DND-41 (cell line): ENCODE measurements around the gene GABRG3.

ENCODE experiments used
- ATAC-seq: fragments of 200-7000 bp; cut with Tn5 transposase; 3 replicates; pipeline ENCODE4 v1.9.1; 2021; ENCODE audit warnings: low read depth; ENCODE audit not compliant: insufficient read depth
- DNase-seq: peaks from one replicate; pipeline ENCODE4 v3.0.0-alpha.2; 2020
- H2AFZ ChIP-seq: 2 replicates; pipeline ENCODE4 v1.6.0; 2012; ENCODE audit warnings: low read depth, low read length
- H3K27ac ChIP-seq: 2 replicates; pipeline ENCODE4 v1.5.1; 2012; ENCODE audit warnings: low read length, inconsistent platforms
- H3K27me3 ChIP-seq: fragments of 200-600 bp; sonication (generic); 2 replicates; pipeline ENCODE4 v1.6.0; 2012; ENCODE audit warnings: low read length, mild to moderate bottlenecking, inconsistent platforms; ENCODE audit not compliant: insufficient read depth, poor library complexity
- H3K36me3 ChIP-seq: 2 replicates; pipeline ENCODE4 v1.5.1; 2012; ENCODE audit warnings: low read length, inconsistent platforms; ENCODE audit not compliant: insufficient read depth
- H3K4me1 ChIP-seq: 2 replicates; pipeline ENCODE4 v1.5.1; 2012; ENCODE audit warnings: mild to moderate bottlenecking, low read length; ENCODE audit not compliant: insufficient read depth
- H3K4me2 ChIP-seq: 2 replicates; pipeline ENCODE4 v1.6.0; 2012; ENCODE audit warnings: mild to moderate bottlenecking, moderate library complexity, low read length, inconsistent platforms; ENCODE audit not compliant: insufficient read depth
- H3K4me3 ChIP-seq, 2 experiments: fragments of 200-600 bp in 1 of 2; shearing (Covaris generic) in 1 of 2; 2 replicates each; pipeline ENCODE4 v1.5.1; 2012 to 2016; ENCODE audit warnings: inconsistent platforms in 2 of 2, low read length in 2 of 2, mild to moderate bottlenecking in 2 of 2, low read depth in 1 of 2, moderate library complexity in 1 of 2
- H3K79me2 ChIP-seq: 2 replicates; pipeline ENCODE4 v1.6.0; 2012; ENCODE audit warnings: low read length, inconsistent platforms; ENCODE audit not compliant: insufficient read depth
- H3K9ac ChIP-seq: 2 replicates; pipeline ENCODE4 v1.6.0; 2012; ENCODE audit warnings: low read depth, mild to moderate bottlenecking, inconsistent platforms, low read length, moderate library complexity
- H3K9me3 ChIP-seq: 2 replicates; pipeline ENCODE4 v1.5.1; 2012; ENCODE audit warnings: low read length, moderate library complexity, mild to moderate bottlenecking, inconsistent platforms; ENCODE audit not compliant: insufficient read depth, severe bottlenecking
- H4K20me1 ChIP-seq: 2 replicates; pipeline ENCODE4 v1.6.0; 2012; ENCODE audit warnings: low read length; ENCODE audit not compliant: insufficient read depth
- CTCF ChIP-seq: IDR thresholded peaks from 2 replicates; pipeline ENCODE4 v1.5.1; 2012; ENCODE audit warnings: borderline replicate concordance, low read length, moderate library complexity, mild to moderate bottlenecking; ENCODE audit not compliant: poor library complexity, severe bottlenecking; ENCODE audit errors: extremely low read depth
- EZH2 ChIP-seq: IDR thresholded peaks from 3 replicates; pipeline ENCODE4 v1.6.1; 2012; ENCODE audit warnings: borderline replicate concordance, low read depth, mild to moderate bottlenecking, moderate library complexity, low read length, inconsistent platforms; ENCODE audit not compliant: severe bottlenecking

The GABRG3 gene

DNA sequence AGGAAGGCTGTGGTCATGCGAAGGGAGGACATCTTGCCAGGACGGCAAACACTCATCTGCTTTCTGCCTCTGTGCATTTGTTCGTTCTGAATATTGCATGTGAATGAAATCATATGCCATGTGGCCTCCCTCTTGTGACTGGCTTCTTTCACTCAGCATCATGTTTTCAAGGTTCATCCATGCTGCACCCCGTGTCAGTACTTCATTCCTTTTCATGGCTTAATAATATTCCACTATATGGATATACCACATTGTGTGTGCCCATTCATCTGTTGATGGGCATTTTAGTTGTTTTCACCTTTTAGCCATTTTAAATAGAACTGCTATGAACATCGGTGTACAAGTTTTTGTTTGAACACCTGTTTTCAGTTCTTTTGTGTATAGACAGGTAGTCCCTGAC lies 118.7 kb downstream of the GABRG3 start:
- Histone ChIP-seq H3K27ac (no peak overlapping the region), H3K36me3 (no peaks in the 10 kb centered on the region), H3K4me3 (no peak overlapping the region), H3K9me3 (no peaks in the 10 kb centered on the region), H3K4me2 (no peak overlapping the region), H4K20me1 (no peaks in the 10 kb centered on the region), H3K9ac (no peak overlapping the region), H3K4me1 (no peaks in the 10 kb centered on the region), H2AFZ (no peak overlapping the region), H3K79me2 (no peaks in the 10 kb centered on the region), H3K27me3 (no peaks in the 10 kb centered on the region)
- ATAC-seq: no peak
- no peak for DNase-seq
- no peak for TF ChIP-seq CTCF
- TF ChIP-seq EZH2: no peak

DNA sequence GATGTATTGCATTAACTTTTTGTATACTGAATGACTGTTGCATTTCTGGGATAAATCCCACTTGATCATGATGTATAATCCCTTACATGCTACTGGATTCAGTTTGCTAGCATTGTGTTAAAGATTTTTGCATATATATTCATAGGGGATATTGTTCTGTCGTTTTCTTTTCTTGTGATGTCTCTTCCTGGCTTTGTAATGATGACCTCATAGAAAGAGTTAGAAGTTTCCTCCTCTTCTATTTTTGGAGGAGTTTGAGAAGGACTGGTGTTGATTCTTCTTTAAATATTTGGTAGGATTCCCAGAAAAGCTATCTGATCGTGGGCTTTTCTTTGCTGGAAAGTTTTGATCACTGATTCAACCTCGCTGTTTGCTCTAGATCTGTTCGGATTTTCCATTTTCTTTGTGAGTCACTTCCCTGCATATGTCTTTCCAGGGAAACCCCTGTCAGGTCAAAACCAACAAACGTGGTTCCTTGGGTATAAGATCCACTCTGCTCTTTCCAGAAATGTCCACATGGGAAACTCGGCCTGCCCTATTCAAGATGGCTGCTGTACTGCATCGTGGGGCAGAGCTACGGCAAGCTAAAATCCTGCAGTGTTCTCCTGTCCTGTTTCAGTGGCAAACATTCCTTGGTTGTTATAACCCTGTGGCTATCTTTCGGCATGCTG lies 120.4 kb downstream of the GABRG3 start:
- no peak for ATAC-seq
- no peak for TF ChIP-seq CTCF
- TF ChIP-seq EZH2: no peak
- Histone ChIP-seq H3K4me1 (no peaks in the 10 kb centered on the region), H3K36me3 (no peaks in the 10 kb centered on the region), H3K27ac (no peak overlapping the region), H3K4me2 (no peak overlapping the region), H3K27me3 (no peaks in the 10 kb centered on the region), H3K9me3 (no peaks in the 10 kb centered on the region), H2AFZ (no peak overlapping the region), H3K9ac (no peak overlapping the region), H3K4me3 (no peak overlapping the region), H3K79me2 (no peaks in the 10 kb centered on the region), H4K20me1 (no peaks in the 10 kb centered on the region)
- DNase-seq: no peak

- Histone ChIP-seq H3K4me2 (no peak overlapping the region), H3K79me2 (no peaks in the 10 kb centered on the region), H3K27me3 (no peaks in the 10 kb centered on the region), H3K9me3 (no peaks in the 10 kb centered on the region), H3K9ac (no peak overlapping the region), H3K4me1 (no peaks in the 10 kb centered on the region), H4K20me1 (no peaks in the 10 kb centered on the region), H3K27ac (no peak overlapping the region), H2AFZ (no peak overlapping the region), H3K36me3 (no peaks in the 10 kb centered on the region), H3K4me3 (no peak overlapping the region)
- TF ChIP-seq EZH2: no peak
- TF ChIP-seq CTCF: no peak
- ATAC-seq (no peak), DNase-seq (no peak)
Observed at GRCh38 chr15:27092390-27092789, 121.4 kb downstream of the GABRG3 start.

- H3K27ac ChIP-seq: no peak overlapping the region
Observed at GRCh38 chr15:27094235-27094634, 123.3 kb downstream of the GABRG3 start.

More at GRCh38 chr15:27094235-27094634, 123.3 kb downstream of the GABRG3 start:
- Histone ChIP-seq H3K4me1 (no peaks in the 10 kb centered on the region), H2AFZ (no peak overlapping the region), H3K4me3 (no peak overlapping the region), H3K9ac (no peak overlapping the region), H3K4me2 (no peak overlapping the region), H4K20me1 (no peaks in the 10 kb centered on the region), H3K9me3 (no peaks in the 10 kb centered on the region), H3K79me2 (no peaks in the 10 kb centered on the region), H3K27me3 (no peaks in the 10 kb centered on the region), H3K36me3 (no peaks in the 10 kb centered on the region)
- TF ChIP-seq CTCF (no peak), EZH2 (no peak)
- ATAC-seq: no peak
- DNase-seq: no peak
